Glutamatergic neuron (in vitro differentiated cells): Measurements from ENCODE around the gene CLEC18B. TPM values are rescaled to one million over a fixed set of nuclear protein-coding genes. Genes with fewer than 3 reads are reported as not detected.
"Not testable (repeated sequence)": the region's sequence is repeated elsewhere in the genome, so short reads cannot be mapped to it uniquely, and the experiment has no call there.

ENCODE experiments used
- DNase-seq: peaks from one replicate; pipeline ENCODE4 v3.0.0; 2022
- H3K27ac Mint-ChIP-seq: one replicate; pipeline ENCODE4 v1.8.0; 2020; ENCODE audit warnings: mild to moderate bottlenecking, mixed read lengths, inconsistent platforms; ENCODE audit not compliant: unreplicated experiment
- H3K27me3 Mint-ChIP-seq: one replicate; pipeline ENCODE4 v1.8.0; 2020; ENCODE audit warnings: mild to moderate bottlenecking, moderate library complexity, mixed read lengths, inconsistent platforms; ENCODE audit not compliant: unreplicated experiment
- H3K36me3 Mint-ChIP-seq: one replicate; pipeline ENCODE4 v1.8.0; 2020; ENCODE audit warnings: mild to moderate bottlenecking, mixed read lengths, inconsistent platforms; ENCODE audit not compliant: unreplicated experiment
- H3K4me1 Mint-ChIP-seq: one replicate; pipeline ENCODE4 v1.8.0; 2020; ENCODE audit warnings: mild to moderate bottlenecking, low read depth, mixed read lengths, inconsistent platforms; ENCODE audit not compliant: unreplicated experiment
- H3K4me3 Mint-ChIP-seq: one replicate; pipeline ENCODE4 v1.8.0; 2020; ENCODE audit warnings: mild to moderate bottlenecking, mixed read lengths, inconsistent platforms; ENCODE audit not compliant: unreplicated experiment
- H3K9me3 Mint-ChIP-seq: one replicate; pipeline ENCODE4 v1.8.0; 2020; ENCODE audit warnings: mild to moderate bottlenecking, moderate library complexity, mixed read lengths, inconsistent platforms; ENCODE audit not compliant: unreplicated experiment
- CTCF ChIP-seq: fragments of 200-600 bp; sonication (generic); IDR thresholded peaks from one replicate; pipeline ENCODE4 v1.5.0; 2021; ENCODE audit not compliant: partially characterized antibody, unreplicated experiment
- total RNA-seq: library from RNA; stranded (reverse); fragmentation: NEBNext Ultra II Directional; extraction: Animal tissue kit (Norgen Biotek cat#: 25700); gene quantifications from one replicate; pipeline ENCODE4 v1.2.1, GENCODE V29; 2021; ENCODE audit not compliant: unreplicated experiment

The CLEC18B gene
- total RNA-seq, 1 donor from 2014 or later, result 1.6 TPM

GRCh38 chr16:74391454-74392050, 29.7 kb downstream of the CLEC18B start:
- not testable (repeated sequence) for H3K36me3 Mint-ChIP-seq, H3K4me3 Mint-ChIP-seq, H3K27ac Mint-ChIP-seq, H3K27me3 Mint-ChIP-seq, H3K9me3 Mint-ChIP-seq, DNase-seq, H3K4me1 Mint-ChIP-seq

- H3K36me3 Mint-ChIP-seq, H3K9me3 Mint-ChIP-seq, H3K27me3 Mint-ChIP-seq, H3K4me3 Mint-ChIP-seq, H3K4me1 Mint-ChIP-seq, H3K27ac Mint-ChIP-seq, DNase-seq: not testable (repeated sequence)
These were observed 38.8 kb downstream of the CLEC18B start for GRCh38 chr16:74382339-74383034.

- not testable (repeated sequence) for H3K36me3 Mint-ChIP-seq
These were observed 47.5 kb downstream of the CLEC18B start for GRCh38 chr16:74373847-74374184.

GRCh38 chr16:74372953-74373846, 48.1 kb downstream of the CLEC18B start:
- no peak for TF ChIP-seq CTCF
- Mint-ChIP-seq H3K36me3 (no peaks in the 10 kb centered on the region), H3K27me3 (no peaks in the 10 kb centered on the region), H3K9me3 (no peaks in the 10 kb centered on the region), H3K4me1 (no peaks in the 10 kb centered on the region), H3K27ac (no peak overlapping the region), H3K4me3 (no peak overlapping the region)
- no peak for DNase-seq

More at GRCh38 chr16:74373847-74374184, 47.5 kb downstream of the CLEC18B start:
- not testable (repeated sequence) for H3K27me3 Mint-ChIP-seq, DNase-seq, H3K9me3 Mint-ChIP-seq, H3K27ac Mint-ChIP-seq, H3K4me3 Mint-ChIP-seq, H3K4me1 Mint-ChIP-seq

GRCh38 chr16:74372369-74372768, 48.9 kb downstream of the CLEC18B start:
- no peak overlapping the region for H3K4me3 Mint-ChIP-seq
- H3K4me1 Mint-ChIP-seq, result peaks cover 1% of the 10 kb centered on the region
- no peak overlapping the region for H3K27ac Mint-ChIP-seq
- TF ChIP-seq CTCF, result no peak
- no peaks in the 10 kb centered on the region for H3K36me3 Mint-ChIP-seq
- peaks cover under 1% of the 10 kb centered on the region for H3K9me3 Mint-ChIP-seq
- no peaks in the 10 kb centered on the region for H3K27me3 Mint-ChIP-seq
- no peak for DNase-seq

GRCh38 chr16:74370338-74371135, 50.7 kb downstream of the CLEC18B start:
- not testable (repeated sequence) for H3K36me3 Mint-ChIP-seq, H3K27ac Mint-ChIP-seq, H3K9me3 Mint-ChIP-seq

GRCh38 chr16:74368002-74368911, 53.0 kb downstream of the CLEC18B start:
- not testable (repeated sequence) for H3K9me3 Mint-ChIP-seq, H3K4me1 Mint-ChIP-seq, H3K27ac Mint-ChIP-seq, H3K36me3 Mint-ChIP-seq, H3K27me3 Mint-ChIP-seq
- H3K4me3 Mint-ChIP-seq, result peak overlapping the region; percentile 87
- DNase-seq, result peak; percentile 98

More at GRCh38 chr16:74370338-74371135, 50.7 kb downstream of the CLEC18B start:
- not testable (repeated sequence) for H3K4me1 Mint-ChIP-seq, H3K27me3 Mint-ChIP-seq, DNase-seq, H3K4me3 Mint-ChIP-seq

GRCh38 chr16:74367469-74368001, 53.7 kb downstream of the CLEC18B start:
- not testable (repeated sequence) for H3K36me3 Mint-ChIP-seq, H3K27me3 Mint-ChIP-seq, H3K9me3 Mint-ChIP-seq, H3K4me1 Mint-ChIP-seq, H3K27ac Mint-ChIP-seq
- DNase-seq, result peak; percentile 30
- H3K4me3 Mint-ChIP-seq, result peak overlapping the region; percentile 94
